Vagina (tissue), 2 donors: ENCODE measurements around the gene LMBRD2.

Source experiments
- CTCF ChIP-seq, 3 experiments: fragments of 450-650 bp in 2 of 3; fragments of 200-600 bp in 1 of 3; sonication (generic) in 1 of 3; IDR thresholded peaks; one replicate each; pipeline ENCODE4 v1.5.1; 2017 to 2019; ENCODE audit warnings: antibody characterized with exemption in 3 of 3, mild to moderate bottlenecking in 2 of 3, moderate library complexity in 2 of 3
- POLR2A ChIP-seq, 2 donors: fragments of 450-650 bp; IDR thresholded peaks; one replicate each; pipeline ENCODE4 v1.6.1; 2017; ENCODE audit warnings: antibody characterized with exemption in 2 of 2, mild to moderate bottlenecking in 2 of 2, moderate library complexity in 2 of 2
- POLR2AphosphoS5 ChIP-seq, 2 donors: sonication (generic); formaldehyde crosslinking; IDR thresholded peaks; one replicate each; pipeline ENCODE4 v1.9.0; 2017; ENCODE audit warnings: antibody characterized with exemption in 2 of 2, mild to moderate bottlenecking in 2 of 2, low read depth in 1 of 2; ENCODE audit not compliant: insufficient read depth in 1 of 2

GRCh38 chr5:36070687-36071571 lies 80.8 kb downstream of the LMBRD2 start:
- TF ChIP-seq CTCF (IDR thresholded peaks at IDR 0.05) (no peak), POLR2A (IDR thresholded peaks at IDR 0.05) (no peak), POLR2AphosphoS5 (IDR thresholded peaks at IDR 0.05; ENCODE audit: insufficient read depth in 1 of 2, low read depth in 1 of 2) (no peak)
